SK-N-SH treated with all-trans-retinoic acid at 6 μM for 48 hours (cell line): ENCODE results near the gene CDK2.

Experiments used
- ATAC-seq: fragments of 200-7000 bp; cut with Tn5 transposase; 3 replicates; pipeline ENCODE4 v1.9.1; 2020; ENCODE audit warnings: mild to moderate bottlenecking, moderate library complexity
- ARNTL ChIP-seq: fragments of 450-650 bp; formaldehyde crosslinking; IDR thresholded peaks from 2 replicates; pipeline ENCODE4 v1.5.0; 2020; ENCODE audit warnings: low read depth, mild to moderate bottlenecking, moderate library complexity, borderline replicate concordance
- BACH2 ChIP-seq: fragments of 250-450 bp; sonication (Bioruptor Pico); IDR thresholded peaks from 2 replicates; pipeline ENCODE4 v1.9.0; 2021; ENCODE audit warnings: mild to moderate bottlenecking, borderline replicate concordance
- CREB5 ChIP-seq: fragments of 250-450 bp; sonication (Bioruptor Pico); IDR thresholded peaks from 2 replicates; pipeline ENCODE4 v1.5.1; 2020; ENCODE audit warnings: low read depth, mild to moderate bottlenecking, moderate library complexity
- CSDC2 ChIP-seq: fragments of 250-450 bp; sonication (Bioruptor Pico); IDR thresholded peaks from 2 replicates; pipeline ENCODE4 v1.5.0; 2020; ENCODE audit warnings: mild to moderate bottlenecking, moderate library complexity
- ESRRG ChIP-seq: fragments of 250-450 bp; sonication (Bioruptor Pico); IDR thresholded peaks from 2 replicates; pipeline ENCODE4 v1.6.1; 2021; ENCODE audit warnings: mild to moderate bottlenecking
- GLIS3 ChIP-seq: fragments of 250-450 bp; sonication (Bioruptor Pico); IDR thresholded peaks from 2 replicates; pipeline ENCODE4 v1.5.0; 2020; ENCODE audit warnings: mild to moderate bottlenecking, moderate library complexity
- ISL1 ChIP-seq: fragments of 250-450 bp; sonication (Bioruptor Pico); IDR thresholded peaks from 2 replicates; pipeline ENCODE4 v2.1.2; 2022; ENCODE audit warnings: mild to moderate bottlenecking, moderate library complexity
- PATZ1 ChIP-seq: fragments of 250-450 bp; sonication (Bioruptor Pico); IDR thresholded peaks from 2 replicates; pipeline ENCODE4 v1.8.0; 2020; ENCODE audit warnings: mild to moderate bottlenecking, moderate library complexity, borderline replicate concordance
- POU6F1 ChIP-seq: fragments of 250-450 bp; sonication (Bioruptor Pico); IDR thresholded peaks from 2 replicates; pipeline ENCODE4 v1.8.0; 2021; ENCODE audit warnings: low read depth, mild to moderate bottlenecking, moderate library complexity, borderline replicate concordance
- PPARA ChIP-seq: fragments of 250-450 bp; sonication (Bioruptor Pico); IDR thresholded peaks from 2 replicates; pipeline ENCODE4 v1.5.0; 2020; ENCODE audit warnings: mild to moderate bottlenecking, borderline replicate concordance
- RARB ChIP-seq: fragments of 250-450 bp; sonication (Bioruptor Pico); IDR thresholded peaks from 2 replicates; pipeline ENCODE4 v1.8.0; 2021; ENCODE audit warnings: mild to moderate bottlenecking, moderate library complexity
- SNAI2 ChIP-seq: fragments of 250-450 bp; sonication (Bioruptor Pico); IDR thresholded peaks from 2 replicates; pipeline ENCODE4 v1.5.0; 2020; ENCODE audit warnings: mild to moderate bottlenecking, moderate library complexity
- TCF4 ChIP-seq: fragments of 250-450 bp; sonication (Bioruptor Pico); IDR thresholded peaks from 2 replicates; pipeline ENCODE4 v1.8.0; 2021; ENCODE audit warnings: mild to moderate bottlenecking, moderate library complexity, borderline replicate concordance
- TSHZ2 ChIP-seq: fragments of 250-450 bp; sonication (Bioruptor Pico); IDR thresholded peaks from 2 replicates; pipeline ENCODE4 v1.5.0; 2020; ENCODE audit warnings: mild to moderate bottlenecking, moderate library complexity
- ZC3H10 ChIP-seq: fragments of 250-450 bp; sonication (Bioruptor Pico); IDR thresholded peaks from 2 replicates; pipeline ENCODE4 v1.5.1; 2021; ENCODE audit warnings: mild to moderate bottlenecking, moderate library complexity
- ZFP3 ChIP-seq: fragments of 250-450 bp; sonication (Bioruptor Pico); IDR thresholded peaks from 2 replicates; pipeline ENCODE4 v1.5.0; 2020; ENCODE audit warnings: mild to moderate bottlenecking, moderate library complexity
- ZFP30 ChIP-seq: fragments of 450-650 bp; formaldehyde crosslinking; IDR thresholded peaks from 2 replicates; pipeline ENCODE4 v1.5.0; 2022; ENCODE audit warnings: mild to moderate bottlenecking, moderate library complexity
- ZNF565 ChIP-seq: fragments of 450-650 bp; formaldehyde crosslinking; conservative IDR thresholded peaks from 2 replicates; pipeline ENCODE4 v1.5.0; 2020; ENCODE audit warnings: low read depth, mild to moderate bottlenecking, moderate library complexity
- ZNF70 ChIP-seq: fragments of 450-650 bp; formaldehyde crosslinking; IDR thresholded peaks from 2 replicates; pipeline ENCODE4 v1.5.0; 2020; ENCODE audit warnings: mild to moderate bottlenecking, moderate library complexity
- ZNF8 ChIP-seq: fragments of 450-650 bp; formaldehyde crosslinking; IDR thresholded peaks from 2 replicates; pipeline ENCODE4 v1.5.0; 2020; ENCODE audit warnings: mild to moderate bottlenecking, moderate library complexity

Gene CDK2

GRCh38 chr12:56014205-56014604, 47.6 kb downstream of the CDK2 start (continued):
- TF ChIP-seq ESRRG (CRISPR knock-in tag) (no peak), TSHZ2 (CRISPR knock-in tag) (no peak), RARB (CRISPR knock-in tag) (no peak), TCF4 (no peak)
- TF ChIP-seq, all 23 proteins: peak for 0

GRCh38 chr12:56017181-56017580, 50.6 kb downstream of the CDK2 start:
- TF ChIP-seq TSHZ2 (CRISPR knock-in tag) (no peak), TCF4 (no peak), ZNF8 (CRISPR knock-in tag) (no peak), BACH2 (CRISPR knock-in tag) (no peak), GLIS3 (no peak)
- ATAC-seq: no peak

GRCh38 chr12:56018356-56018755, 51.7 kb downstream of the CDK2 start:
- ATAC-seq: no peak
- no peak for TF ChIP-seq ESRRG (CRISPR knock-in tag)
- no peak for TF ChIP-seq SNAI2 (CRISPR knock-in tag)
- no peak for TF ChIP-seq TCF4
- no peak for TF ChIP-seq ZC3H10
- no peak for TF ChIP-seq ZNF8 (CRISPR knock-in tag)
- TF ChIP-seq ZNF70 (CRISPR knock-in tag): no peak
- TF ChIP-seq TSHZ2 (CRISPR knock-in tag): no peak
- TF ChIP-seq RARB (CRISPR knock-in tag): no peak
- TF ChIP-seq ARNTL (CRISPR knock-in tag): no peak
- no peak for TF ChIP-seq ZFP30 (CRISPR knock-in tag)
- no peak for TF ChIP-seq BACH2 (CRISPR knock-in tag)
- no peak for TF ChIP-seq CREB5 (CRISPR knock-in tag)
- TF ChIP-seq ISL1: no peak
- no peak for TF ChIP-seq PPARA
- no peak for TF ChIP-seq ZNF565 (CRISPR knock-in tag)
- TF ChIP-seq CSDC2: no peak
- TF ChIP-seq POU6F1: no peak
- no peak for TF ChIP-seq GLIS3
- TF ChIP-seq ZFP3: no peak
- no peak for TF ChIP-seq PATZ1 (CRISPR knock-in tag)
